ENCODE data around the gene OSBPL8. TPM values are rescaled to one million over a fixed set of nuclear protein-coding genes. Genes with fewer than 3 reads are reported as not detected.

Gene OSBPL8
- total RNA-seq, 2 donors from 2014 or later, result 25.9 to 32.8 TPM

DNA sequence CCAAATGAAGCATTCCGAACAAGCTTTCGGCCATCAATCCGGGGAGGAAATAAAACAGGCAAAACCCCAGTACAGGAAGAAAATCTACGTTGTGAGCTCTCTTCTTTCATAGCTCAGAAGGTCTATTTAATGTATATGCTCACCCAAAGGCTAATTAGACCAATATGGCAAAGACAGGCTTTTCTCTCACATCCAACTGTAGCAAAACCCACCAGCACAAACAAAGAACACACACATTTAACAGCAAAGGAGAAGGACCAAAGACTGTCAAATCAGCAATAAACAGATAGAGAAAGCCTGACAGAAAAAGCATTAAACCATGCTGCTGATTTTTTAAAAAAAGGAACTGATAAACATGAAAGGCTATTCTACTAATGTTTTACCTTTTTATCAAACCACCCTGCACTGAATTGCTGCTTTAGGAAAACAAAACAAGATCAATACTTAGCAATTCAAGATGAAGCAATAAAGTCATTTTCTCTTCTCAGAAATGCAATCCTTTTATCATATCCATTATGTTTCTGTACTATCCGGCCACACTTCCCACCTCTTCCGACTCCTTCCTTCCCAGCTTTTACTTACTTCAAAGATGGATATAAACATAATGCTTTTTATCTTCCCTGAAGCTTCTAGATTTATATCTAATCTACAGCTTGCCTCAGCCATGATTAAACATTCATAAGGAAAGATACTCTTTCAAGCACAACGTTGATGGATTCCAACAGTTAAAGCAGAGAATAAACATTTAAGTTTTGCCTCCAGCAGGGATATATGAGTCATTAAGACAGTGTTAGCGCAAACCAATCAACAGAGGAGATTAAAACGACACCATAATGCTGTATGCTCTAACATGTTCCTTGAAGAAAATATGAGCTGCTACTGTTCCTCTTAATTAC is 136.8 kb downstream of the OSBPL8 start:
- Histone ChIP-seq H3K27ac (no peak overlapping the region), H3K27me3 (no peaks in the 10 kb centered on the region), H3K9ac (ENCODE audit: low read depth in 2 of 2, low read length in 2 of 2) (no peak overlapping the region), H3K4me3 (no peak overlapping the region), H3K4me1 (no peaks in the 10 kb centered on the region), H3K9me3 (no peaks in the 10 kb centered on the region), H3K36me3 (no peaks in the 10 kb centered on the region)
- no peak for DNase-seq
- intact Hi-C loops (cut with DNase I), result no loop called here
- TF ChIP-seq, protein P1, sequence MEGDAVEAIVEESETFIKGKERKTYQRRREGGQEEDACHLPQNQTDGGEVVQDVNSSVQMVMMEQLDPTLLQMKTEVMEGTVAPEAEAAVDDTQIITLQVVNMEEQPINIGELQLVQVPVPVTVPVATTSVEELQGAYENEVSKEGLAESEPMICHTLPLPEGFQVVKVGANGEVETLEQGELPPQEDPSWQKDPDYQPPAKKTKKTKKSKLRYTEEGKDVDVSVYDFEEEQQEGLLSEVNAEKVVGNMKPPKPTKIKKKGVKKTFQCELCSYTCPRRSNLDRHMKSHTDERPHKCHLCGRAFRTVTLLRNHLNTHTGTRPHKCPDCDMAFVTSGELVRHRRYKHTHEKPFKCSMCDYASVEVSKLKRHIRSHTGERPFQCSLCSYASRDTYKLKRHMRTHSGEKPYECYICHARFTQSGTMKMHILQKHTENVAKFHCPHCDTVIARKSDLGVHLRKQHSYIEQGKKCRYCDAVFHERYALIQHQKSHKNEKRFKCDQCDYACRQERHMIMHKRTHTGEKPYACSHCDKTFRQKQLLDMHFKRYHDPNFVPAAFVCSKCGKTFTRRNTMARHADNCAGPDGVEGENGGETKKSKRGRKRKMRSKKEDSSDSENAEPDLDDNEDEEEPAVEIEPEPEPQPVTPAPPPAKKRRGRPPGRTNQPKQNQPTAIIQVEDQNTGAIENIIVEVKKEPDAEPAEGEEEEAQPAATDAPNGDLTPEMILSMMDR (IDR thresholded peaks at IDR 0.05), result no peak

DNA sequence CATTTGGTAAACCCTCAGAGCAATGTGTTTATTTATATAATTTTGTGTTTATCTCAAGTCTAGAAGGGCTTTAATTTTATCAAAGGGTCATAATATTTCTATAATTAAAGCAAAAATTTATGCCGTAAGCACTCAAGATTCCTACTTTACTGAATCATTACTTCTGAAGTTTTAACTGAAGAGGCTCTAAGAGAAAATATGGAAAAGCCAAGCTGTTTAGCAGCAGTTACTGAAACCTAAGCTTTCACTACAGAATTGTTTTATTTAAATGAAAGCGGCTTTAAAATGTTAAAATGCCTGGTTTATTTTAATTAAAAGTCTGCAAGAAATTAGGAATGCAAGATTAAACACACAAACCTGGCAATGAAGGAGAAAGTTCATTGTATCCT is 137.4 kb downstream of the OSBPL8 start:
- TF ChIP-seq, protein P1 (IDR thresholded peaks at IDR 0.05), result no peak
- Histone ChIP-seq H3K4me1 (no peaks in the 10 kb centered on the region), H3K27me3 (no peaks in the 10 kb centered on the region), H3K9ac (ENCODE audit: low read depth in 2 of 2, low read length in 2 of 2) (no peak overlapping the region), H3K36me3 (no peaks in the 10 kb centered on the region), H3K4me3 (no peak overlapping the region), H3K9me3 (no peaks in the 10 kb centered on the region), H3K27ac (no peak overlapping the region)
- DNase-seq, result no peak
- intact Hi-C loops (cut with DNase I), result no loop called here

DNA sequence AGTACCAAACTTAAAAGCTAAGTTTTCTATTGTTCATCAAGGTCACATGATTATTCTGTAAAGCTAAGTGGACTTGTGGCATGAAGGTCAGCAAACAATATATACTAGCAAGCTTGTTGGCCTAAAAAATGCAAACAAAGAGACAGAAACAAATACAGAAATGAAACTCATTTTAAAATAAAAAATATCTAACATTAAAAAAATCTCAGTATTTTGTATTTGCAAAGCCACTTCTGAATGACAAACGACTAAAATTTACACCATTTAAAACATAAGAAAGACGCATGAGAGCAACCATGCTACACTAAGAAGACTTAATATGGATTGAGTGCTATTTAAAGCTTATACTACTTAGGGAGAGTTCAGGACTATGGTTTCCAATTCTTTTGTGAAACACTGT is 138.5 kb downstream of the OSBPL8 start:
- no peak overlapping the region for H3K9ac ChIP-seq (ENCODE audit: low read depth in 2 of 2, low read length in 2 of 2)
- TF ChIP-seq, protein P1 (IDR thresholded peaks at IDR 0.05), result no peak
- H3K27ac ChIP-seq, result no peak overlapping the region

DNA sequence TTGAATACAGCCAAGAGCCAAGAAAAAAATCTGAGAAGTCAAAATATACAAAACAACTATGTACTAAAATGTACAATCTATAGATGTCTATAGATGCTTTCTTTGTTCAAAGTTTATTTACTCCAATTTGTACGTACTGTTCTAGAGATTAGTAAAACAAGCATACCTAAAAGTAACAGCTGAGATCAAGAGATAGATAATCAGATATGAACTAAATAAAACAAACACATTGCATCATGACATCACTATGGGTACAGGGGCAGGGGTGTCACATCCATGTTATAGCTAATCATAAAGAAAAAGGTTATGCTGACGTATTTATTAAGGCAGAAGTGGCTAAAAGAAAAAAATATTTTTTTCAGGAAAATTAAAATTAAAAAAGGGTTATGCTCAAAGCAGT is 139.3 kb downstream of the OSBPL8 start:
- H3K9me3 ChIP-seq, result no peaks in the 10 kb centered on the region
- intact Hi-C loops (cut with DNase I), result no loop called here
- no peak overlapping the region for H3K4me3 ChIP-seq
- H3K36me3 ChIP-seq, result no peaks in the 10 kb centered on the region
- DNase-seq, result no peak
- H3K27ac ChIP-seq, result no peak overlapping the region
- no peaks in the 10 kb centered on the region for H3K27me3 ChIP-seq
- TF ChIP-seq, protein P1 (IDR thresholded peaks at IDR 0.05), result no peak
- H3K4me1 ChIP-seq, result no peaks in the 10 kb centered on the region
- H3K9ac ChIP-seq (ENCODE audit: low read depth in 2 of 2, low read length in 2 of 2), result no peak overlapping the region

More for the DNA sequence above, 138.5 kb downstream of the OSBPL8 start:
- H3K4me1 ChIP-seq, result no peaks in the 10 kb centered on the region
- intact Hi-C loops (cut with DNase I), result no loop called here
- DNase-seq, result no peak
- no peaks in the 10 kb centered on the region for H3K36me3 ChIP-seq
- H3K27me3 ChIP-seq, result no peaks in the 10 kb centered on the region
- no peaks in the 10 kb centered on the region for H3K9me3 ChIP-seq
- H3K4me3 ChIP-seq, result no peak overlapping the region

DNA sequence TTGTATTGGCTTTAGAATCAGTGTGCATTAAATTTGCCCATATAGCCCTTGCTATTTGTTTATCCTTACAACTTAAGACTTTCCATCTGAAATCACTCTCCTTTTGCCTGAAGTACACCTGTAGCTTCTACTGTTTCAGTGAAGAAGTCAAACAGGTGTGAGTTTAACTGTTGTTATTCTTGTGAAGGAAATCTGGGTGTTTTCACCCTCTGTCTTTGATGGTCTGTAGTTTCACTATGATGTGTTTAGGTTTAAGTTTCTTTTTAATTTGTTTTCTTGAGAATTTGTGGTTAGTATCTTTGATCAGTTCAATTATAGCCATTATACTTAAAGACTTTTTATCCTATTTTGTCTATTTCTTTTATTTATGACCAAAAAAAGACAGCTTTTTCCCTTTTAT is 142.5 kb downstream of the OSBPL8 start:
- H3K9ac ChIP-seq (ENCODE audit: low read depth in 2 of 2, low read length in 2 of 2), result no peak overlapping the region
- no peak for DNase-seq
- H3K9me3 ChIP-seq, result no peaks in the 10 kb centered on the region
- no peaks in the 10 kb centered on the region for H3K27me3 ChIP-seq
- H3K36me3 ChIP-seq, result no peaks in the 10 kb centered on the region
- TF ChIP-seq, protein P1 (IDR thresholded peaks at IDR 0.05), result no peak
- intact Hi-C loops (cut with DNase I), result no loop called here
- no peaks in the 10 kb centered on the region for H3K4me1 ChIP-seq
- no peak overlapping the region for H3K4me3 ChIP-seq
- H3K27ac ChIP-seq, result no peak overlapping the region

All from colonic mucosa (tissue), 4 donors.